ENCODE measurements around the gene CLPTM1L. TPM values are rescaled to one million over a fixed set of nuclear protein-coding genes. Genes with fewer than 3 reads are reported as not detected.
A peak's percentile ranks its signal among the peaks of the same experiment; 100 is the strongest.

The CLPTM1L gene
- total RNA-seq, 2 experiments from 2014 or later, result 395 TPM

GRCh38 chr5:1349246-1349645 lies 4.3 kb upstream of the CLPTM1L start:
- Histone ChIP-seq H3K9me3 (ENCODE audit: low read length) (no peaks in the 10 kb centered on the region), H3K27ac (ENCODE audit: low read depth, low read length, poor library complexity, severe bottlenecking) (no peak overlapping the region), H3K9me2 (ENCODE audit: insufficient read depth, low read length) (no peaks in the 10 kb centered on the region), H3K79me2 (ENCODE audit: insufficient read depth, low read depth, low read length) (peaks cover 10% of the 10 kb centered on the region), H3K4me2 (ENCODE audit: low read length) (no peak overlapping the region), H3K4me1 (ENCODE audit: insufficient read depth, low read length, poor library complexity, severe bottlenecking) (peaks cover 30% of the 10 kb centered on the region), H3K36me3 (ENCODE audit: insufficient read depth, low read length) (peaks cover 1% of the 10 kb centered on the region), H2AFZ (ENCODE audit: low read length) (no peak overlapping the region), H3K4me3 (ENCODE audit: low read depth, low read length, poor library complexity, severe bottlenecking) (no peak overlapping the region), H4K20me1 (ENCODE audit: insufficient read depth, low read length) (no peaks in the 10 kb centered on the region)
- intact Hi-C loops (cut with micrococcal nuclease; ENCODE audit: unreplicated experiment), result no loop called here
- DNase-seq (ENCODE audit: low spot score), result no peak
- no TSS peak for BruUV-seq (replicated peaks)
- no peak for TF ChIP-seq EZH2phosphoT487 (IDR thresholded peaks at IDR 0.05; ENCODE audit: borderline replicate concordance, low read depth, low read length)
- peak; percentile 41 for TF ChIP-seq CTCF (conservative IDR thresholded peaks at IDR 0.05; ENCODE audit: low read length)
- CTCF ChIA-PET (ENCODE audit: unreplicated experiment), result no interaction called here
- POLR2A ChIA-PET, result interaction anchor here (0.6 to 1.7 kb wide), 2 partner anchors 21 to 23 kb away, joined by 4 read pairs; no protein-coding TSS in a partner anchor

- no peak for TF ChIP-seq EZH2phosphoT487 (IDR thresholded peaks at IDR 0.05; ENCODE audit: borderline replicate concordance, low read depth, low read length)
- peak; percentile 58; the same call in 1 of the 2 replicates for TF ChIP-seq CTCF (conservative IDR thresholded peaks at IDR 0.05; ENCODE audit: low read length)
- POLR2A ChIA-PET, result interaction anchor here (0.6 kb wide), 2 partner anchors 21 to 305 kb away, joined by 3 to 4 read pairs; no protein-coding TSS in a partner anchor
- H3K27ac ChIP-seq (ENCODE audit: low read depth, low read length, poor library complexity, severe bottlenecking), result no peak overlapping the region
- CTCF ChIA-PET (ENCODE audit: unreplicated experiment), result interaction anchor here (0.6 kb wide), 1 partner anchor 15 kb away, joined by 3 read pairs; no protein-coding TSS in a partner anchor
- BruUV-seq (replicated peaks), result no TSS peak
- H3K36me3 ChIP-seq (ENCODE audit: insufficient read depth, low read length), result peaks cover 5% of the 10 kb centered on the region
- H3K79me2 ChIP-seq (ENCODE audit: insufficient read depth, low read depth, low read length), result peaks cover 14% of the 10 kb centered on the region
- no peak overlapping the region for H3K4me3 ChIP-seq (ENCODE audit: low read depth, low read length, poor library complexity, severe bottlenecking)
- H3K4me2 ChIP-seq (ENCODE audit: low read length), result no peak overlapping the region
- no peaks in the 10 kb centered on the region for H3K9me2 ChIP-seq (ENCODE audit: insufficient read depth, low read length)
- intact Hi-C loops (cut with micrococcal nuclease; ENCODE audit: unreplicated experiment), result no loop called here
- H4K20me1 ChIP-seq (ENCODE audit: insufficient read depth, low read length), result no peaks in the 10 kb centered on the region
- DNase-seq (ENCODE audit: low spot score), result peak; percentile 34
- H3K9me3 ChIP-seq (ENCODE audit: low read length), result no peaks in the 10 kb centered on the region
- peaks cover 30% of the 10 kb centered on the region for H3K4me1 ChIP-seq (ENCODE audit: insufficient read depth, low read length, poor library complexity, severe bottlenecking)
- no peak overlapping the region for H2AFZ ChIP-seq (ENCODE audit: low read length)
Observed at GRCh38 chr5:1348986-1349245, 4.0 kb upstream of the CLPTM1L start.

- Histone ChIP-seq H4K20me1 (ENCODE audit: insufficient read depth, low read length) (no peaks in the 10 kb centered on the region), H3K27ac (ENCODE audit: low read depth, low read length, poor library complexity, severe bottlenecking) (no peak overlapping the region), H3K79me2 (ENCODE audit: insufficient read depth, low read depth, low read length) (peaks cover 27% of the 10 kb centered on the region), H3K4me1 (ENCODE audit: insufficient read depth, low read length, poor library complexity, severe bottlenecking) (peaks cover 39% of the 10 kb centered on the region), H3K9me2 (ENCODE audit: insufficient read depth, low read length) (no peaks in the 10 kb centered on the region), H3K4me3 (ENCODE audit: low read depth, low read length, poor library complexity, severe bottlenecking) (no peak overlapping the region), H3K9me3 (ENCODE audit: low read length) (no peaks in the 10 kb centered on the region), H3K4me2 (ENCODE audit: low read length) (no peak overlapping the region), H2AFZ (ENCODE audit: low read length) (no peak overlapping the region), H3K36me3 (ENCODE audit: insufficient read depth, low read length) (peaks cover 18% of the 10 kb centered on the region)
- BruUV-seq (replicated peaks), result no TSS peak
- TF ChIP-seq EZH2phosphoT487 (IDR thresholded peaks at IDR 0.05; ENCODE audit: borderline replicate concordance, low read depth, low read length) (no peak), CTCF (conservative IDR thresholded peaks at IDR 0.05; ENCODE audit: low read length) (no peak)
- ChIA-PET POLR2A (interaction anchor here (0.6 to 0.7 kb wide), 2 partner anchors 18 to 24 kb away, joined by 3 to 5 read pairs; no protein-coding TSS in a partner anchor), CTCF (ENCODE audit: unreplicated experiment) (no interaction called here)
- intact Hi-C loops (cut with micrococcal nuclease; ENCODE audit: unreplicated experiment), result no loop called here
- DNase-seq (ENCODE audit: low spot score), result no peak
Observed at GRCh38 chr5:1347571-1347970, 2.7 kb upstream of the CLPTM1L start.
